Right lobe of liver (tissue), 4 donors: ENCODE data around the gene CELF2.

Experiments
- CTCF ChIP-seq, 4 donors: fragments of 200-600 bp in 3 of 4; fragments of 450-650 bp in 1 of 4; IDR thresholded peaks; one replicate each; pipeline versions ENCODE4 v1.5.1 to v1.8.0; 2016 to 2022; ENCODE audit warnings: antibody characterized with exemption in 4 of 4, mild to moderate bottlenecking in 2 of 4
- POLR2A ChIP-seq: fragments of 450-650 bp; IDR thresholded peaks from one replicate; pipeline ENCODE4 v1.6.1; 2017; ENCODE audit warnings: antibody characterized with exemption, mild to moderate bottlenecking
- donor health status: DM: no; HTN: no; CAD: no.
- donor health status: DM: no; HTN: no; CAD: no.
- donor health status: DM: no; HTN: yes; CAD: no.

- TF ChIP-seq CTCF (IDR thresholded peaks at IDR 0.05) (no peak), POLR2A (no peak)
Observed at GRCh38 chr10:11303361-11304170, 285.9 kb downstream of the CELF2 start.
